Stimulated activated naive CD4-positive, alpha-beta T cell (primary cell): ENCODE measurements around the gene ETV7.
"Not testable (repeated sequence)": the region's sequence is repeated elsewhere in the genome, so short reads cannot be mapped to it uniquely, and the experiment has no call there.

Experiments used
- DNase-seq, 6 experiments: peaks; one replicate each; lab custom pipeline; 2025; lab: John Stamatoyannopoulos, UW

Gene ETV7

GRCh38 chr6:36364061-36364635 is 23.3 kb downstream of the ETV7 start:
- DNase-seq, result not testable (repeated sequence)

- not testable (repeated sequence) for DNase-seq
Observed at GRCh38 chr6:36363371-36363752, 24.1 kb downstream of the ETV7 start.

GRCh38 chr6:36362551-36363370 is 24.7 kb downstream of the ETV7 start:
- DNase-seq, result no peak

- DNase-seq, result no peak
Observed at GRCh38 chr6:36361071-36361470, 26.4 kb downstream of the ETV7 start.

- peak; percentile 32 to 73 (median 52) for DNase-seq
Observed at GRCh38 chr6:36360241-36361054, 27.0 kb downstream of the ETV7 start.

- DNase-seq, result no peak
Observed at GRCh38 chr6:36358226-36358915, 29.1 kb downstream of the ETV7 start.

- DNase-seq, result no peak
Observed at GRCh38 chr6:36357872-36358225, 29.6 kb downstream of the ETV7 start.

- no peak for DNase-seq
Observed at GRCh38 chr6:36355819-36356218, 31.6 kb downstream of the ETV7 start.

- DNase-seq, result no peak
Observed at GRCh38 chr6:36353411-36353915, 34.0 kb downstream of the ETV7 start.

GRCh38 chr6:36352477-36353157 is 34.9 kb downstream of the ETV7 start:
- no peak for DNase-seq

- no peak for DNase-seq
Observed at GRCh38 chr6:36350681-36351571, 36.5 kb downstream of the ETV7 start.

GRCh38 chr6:36350082-36350481 is 37.4 kb downstream of the ETV7 start:
- DNase-seq, result no peak

GRCh38 chr6:36349240-36349639 is 38.2 kb downstream of the ETV7 start:
- DNase-seq, result peak in 5 of 6 experiments; percentile 8 to 34 (median 19)

GRCh38 chr6:36347621-36348020 is 39.8 kb downstream of the ETV7 start:
- DNase-seq, result no peak

- DNase-seq, result no peak
Observed at GRCh38 chr6:36346486-36347273, 40.8 kb downstream of the ETV7 start.

GRCh38 chr6:36345681-36346466 is 41.6 kb downstream of the ETV7 start:
- no peak for DNase-seq

- no peak for DNase-seq
Observed at GRCh38 chr6:36343109-36343680, 44.3 kb downstream of the ETV7 start.
